Fibroblast of lung (primary cell): ENCODE results near the gene PRPSAP1. TPM values are rescaled to one million over a fixed set of nuclear protein-coding genes. Genes with fewer than 3 reads are reported as not detected.

Source experiments
- DNase-seq, 2 donors: peaks; one replicate each; pipeline versions ENCODE4 v3.0.0 to v3.0.0-alpha.2; 2010; ENCODE audit warnings: low read depth in 2 of 2
- H2AFZ ChIP-seq: 2 replicates; pipeline ENCODE4 v1.5.1; 2012; ENCODE audit warnings: low read length, control low read depth, inconsistent platforms
- H3K27ac ChIP-seq: 2 replicates; pipeline ENCODE4 v1.5.1; 2011; ENCODE audit warnings: low read length, control low read depth; ENCODE audit not compliant: insufficient read depth
- H3K27me3 ChIP-seq: 2 replicates; pipeline ENCODE4 v1.5.1; 2011; ENCODE audit warnings: mild to moderate bottlenecking, low read length; ENCODE audit not compliant: control insufficient read depth, insufficient read depth
- H3K36me3 ChIP-seq: 2 replicates; pipeline ENCODE4 v1.5.1; 2011; ENCODE audit warnings: low read length; ENCODE audit not compliant: control insufficient read depth, insufficient read depth
- H3K4me1 ChIP-seq: 2 replicates; pipeline ENCODE4 v1.5.1; 2011; ENCODE audit warnings: low read length; ENCODE audit not compliant: control insufficient read depth, insufficient read depth; ENCODE audit errors: extremely low read depth
- H3K4me2 ChIP-seq: 2 replicates; pipeline ENCODE4 v1.5.1; 2011; ENCODE audit warnings: low read length, control low read depth; ENCODE audit not compliant: insufficient read depth; ENCODE audit errors: extremely low read depth
- H3K4me3 ChIP-seq, 4 experiments: fragments of 200-600 bp in 1 of 4; sonication (generic) in 1 of 4; replicated peaks in 1 of 4; 2 replicates each; pipeline ENCODE4 v1.5.1; 2011 to 2016; ENCODE audit warnings: low read length in 4 of 4, low read depth in 3 of 4, mild to moderate bottlenecking in 3 of 4, control low read depth in 2 of 4, inconsistent platforms in 1 of 4, mixed read lengths in 1 of 4; ENCODE audit not compliant: insufficient read depth in 1 of 4; ENCODE audit errors: control extremely low read depth in 1 of 4
- H3K79me2 ChIP-seq: 2 replicates; pipeline ENCODE4 v1.5.1; 2012; ENCODE audit warnings: mild to moderate bottlenecking, low read length, inconsistent platforms; ENCODE audit not compliant: control insufficient read depth, insufficient read depth
- H3K9ac ChIP-seq: 2 replicates; pipeline ENCODE4 v1.5.1; 2011; ENCODE audit warnings: mild to moderate bottlenecking, low read length, control low read depth; ENCODE audit not compliant: insufficient read depth
- H3K9me3 ChIP-seq: 2 replicates; pipeline ENCODE4 v1.5.1; 2012; ENCODE audit warnings: low read depth, low read length; ENCODE audit not compliant: control insufficient read depth, insufficient read depth
- H4K20me1 ChIP-seq: 2 replicates; pipeline ENCODE4 v1.5.1; 2011; ENCODE audit warnings: low read length; ENCODE audit not compliant: control insufficient read depth, insufficient read depth; ENCODE audit errors: extremely low read depth
- EZH2 ChIP-seq: IDR thresholded peaks from 2 replicates; pipeline ENCODE4 v1.5.1; 2012; ENCODE audit warnings: low read length, control low read depth, mild to moderate bottlenecking; ENCODE audit errors: missing control alignments
- polyA plus RNA-seq, 2 donors: library from polyadenylated mRNA; depleted of rRNA in 1 of 2; stranded (reverse) in 1 of 2; unstranded in 1 of 2; fragments of >200 nt; gene quantifications; 2 replicates each; pipeline ENCODE4 v1.2.1, GENCODE V29; 2011 to 2012; ENCODE audit warnings: missing spikeins in 1 of 2
- total RNA-seq: library from RNA; depleted of rRNA; stranded (reverse); fragments of >200 nt; gene quantifications from 2 replicates; pipeline ENCODE4 v1.2.1, GENCODE V29; 2014
- TF ChIP-seq, protein P1 (sequence below), 2 donors: IDR thresholded peaks in 1 of 2; conservative IDR thresholded peaks in 1 of 2; 1 replicate in 1 of 2; 2 replicates in 1 of 2; pipeline ENCODE4 v1.5.1; 2011 to 2012; ENCODE audit warnings: low read length in 2 of 2, control low read depth in 1 of 2, inconsistent platforms in 1 of 2, low read depth in 1 of 2, mild to moderate bottlenecking in 1 of 2

Gene PRPSAP1
- total and polyA plus RNA-seq, 2 donors (not counting 1 experiment from before 2014, with no cell fraction given) = 32.7 to 56.9 TPM

DNA sequence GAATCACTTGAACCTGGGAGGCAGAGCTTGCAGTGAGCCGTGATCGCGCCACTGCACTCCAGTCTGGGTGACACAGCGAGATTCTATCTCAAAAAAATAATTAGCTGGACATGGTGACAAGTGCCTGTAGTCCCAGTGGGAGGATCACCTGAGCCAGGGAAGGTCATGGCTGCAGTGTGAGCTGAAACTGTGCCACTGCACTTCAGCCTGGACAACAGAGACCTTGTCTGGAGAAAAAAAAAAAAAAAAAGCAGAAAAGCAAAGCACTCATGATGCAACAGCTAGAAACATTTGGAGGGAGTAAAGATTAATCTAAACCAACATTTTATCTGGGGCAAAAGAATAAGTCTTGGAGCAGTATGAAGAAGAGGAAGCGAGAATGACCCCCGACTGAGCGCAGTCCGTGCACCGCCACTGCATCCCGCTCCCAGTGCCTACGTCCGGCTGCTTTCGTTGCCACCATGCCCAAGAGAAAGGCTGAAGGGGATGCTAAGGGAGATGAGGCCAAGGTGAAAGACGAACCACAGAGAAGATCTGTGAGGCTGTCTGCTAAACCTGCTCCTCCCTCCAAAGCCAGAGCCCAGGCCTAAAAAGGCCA is 8.2 kb downstream of the PRPSAP1 start:
- Histone ChIP-seq H3K79me2 (peaks cover 3% of the 10 kb centered on the region), H3K4me3 (no peak overlapping the region), H3K9me3 (no peaks in the 10 kb centered on the region), H3K27ac (no peak overlapping the region), H3K27me3 (no peaks in the 10 kb centered on the region), H3K4me1 (no peaks in the 10 kb centered on the region), H4K20me1 (no peaks in the 10 kb centered on the region), H3K9ac (no peak overlapping the region), H3K4me2 (no peak overlapping the region), H3K36me3 (peaks cover 2% of the 10 kb centered on the region), H2AFZ (no peak overlapping the region)
- peak in 1 of 2 donors; percentile 68 for DNase-seq
- TF ChIP-seq EZH2 = no peak
- TF ChIP-seq, protein P1, sequence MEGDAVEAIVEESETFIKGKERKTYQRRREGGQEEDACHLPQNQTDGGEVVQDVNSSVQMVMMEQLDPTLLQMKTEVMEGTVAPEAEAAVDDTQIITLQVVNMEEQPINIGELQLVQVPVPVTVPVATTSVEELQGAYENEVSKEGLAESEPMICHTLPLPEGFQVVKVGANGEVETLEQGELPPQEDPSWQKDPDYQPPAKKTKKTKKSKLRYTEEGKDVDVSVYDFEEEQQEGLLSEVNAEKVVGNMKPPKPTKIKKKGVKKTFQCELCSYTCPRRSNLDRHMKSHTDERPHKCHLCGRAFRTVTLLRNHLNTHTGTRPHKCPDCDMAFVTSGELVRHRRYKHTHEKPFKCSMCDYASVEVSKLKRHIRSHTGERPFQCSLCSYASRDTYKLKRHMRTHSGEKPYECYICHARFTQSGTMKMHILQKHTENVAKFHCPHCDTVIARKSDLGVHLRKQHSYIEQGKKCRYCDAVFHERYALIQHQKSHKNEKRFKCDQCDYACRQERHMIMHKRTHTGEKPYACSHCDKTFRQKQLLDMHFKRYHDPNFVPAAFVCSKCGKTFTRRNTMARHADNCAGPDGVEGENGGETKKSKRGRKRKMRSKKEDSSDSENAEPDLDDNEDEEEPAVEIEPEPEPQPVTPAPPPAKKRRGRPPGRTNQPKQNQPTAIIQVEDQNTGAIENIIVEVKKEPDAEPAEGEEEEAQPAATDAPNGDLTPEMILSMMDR (conservative IDR thresholded peaks at IDR 0.05 in 1 of 2, IDR thresholded peaks at IDR 0.05 in 1 of 2; ENCODE audit: low read depth in 1 of 2, low read length in 2 of 2) = no peak

DNA sequence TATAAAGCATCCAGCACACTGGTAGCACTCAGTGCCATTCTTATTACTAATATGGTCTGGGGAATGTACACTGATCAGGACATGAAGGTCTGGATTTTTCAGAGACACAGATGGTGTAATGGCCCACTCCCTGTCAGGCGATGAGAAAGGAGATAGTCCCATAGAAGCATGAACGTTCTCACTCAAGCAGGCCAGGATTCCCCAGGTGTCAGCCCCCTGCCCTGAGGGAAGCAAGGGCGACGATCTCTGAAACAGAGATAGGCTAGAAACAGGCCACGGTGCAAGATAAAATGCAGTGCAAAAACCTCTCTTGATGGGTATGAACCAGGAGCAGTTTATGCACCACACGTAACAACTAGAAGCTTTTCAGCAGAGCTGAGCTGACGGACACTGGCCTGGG is 10.6 kb downstream of the PRPSAP1 start:
- no peak overlapping the region for H2AFZ ChIP-seq
- no peaks in the 10 kb centered on the region for H4K20me1 ChIP-seq
- no peak overlapping the region for H3K4me3 ChIP-seq
- no peaks in the 10 kb centered on the region for H3K27me3 ChIP-seq
- H3K4me2 ChIP-seq = no peak overlapping the region
- no peaks in the 10 kb centered on the region for H3K4me1 ChIP-seq
- H3K36me3 ChIP-seq = peaks cover 2% of the 10 kb centered on the region
- H3K9me3 ChIP-seq = no peaks in the 10 kb centered on the region
- TF ChIP-seq EZH2 = no peak
- TF ChIP-seq, protein P1 (conservative IDR thresholded peaks at IDR 0.05 in 1 of 2, IDR thresholded peaks at IDR 0.05 in 1 of 2; ENCODE audit: low read depth in 1 of 2, low read length in 2 of 2) = no peak
- no peak overlapping the region for H3K27ac ChIP-seq
- H3K79me2 ChIP-seq = no peaks in the 10 kb centered on the region
- DNase-seq = no peak
- no peak overlapping the region for H3K9ac ChIP-seq

DNA sequence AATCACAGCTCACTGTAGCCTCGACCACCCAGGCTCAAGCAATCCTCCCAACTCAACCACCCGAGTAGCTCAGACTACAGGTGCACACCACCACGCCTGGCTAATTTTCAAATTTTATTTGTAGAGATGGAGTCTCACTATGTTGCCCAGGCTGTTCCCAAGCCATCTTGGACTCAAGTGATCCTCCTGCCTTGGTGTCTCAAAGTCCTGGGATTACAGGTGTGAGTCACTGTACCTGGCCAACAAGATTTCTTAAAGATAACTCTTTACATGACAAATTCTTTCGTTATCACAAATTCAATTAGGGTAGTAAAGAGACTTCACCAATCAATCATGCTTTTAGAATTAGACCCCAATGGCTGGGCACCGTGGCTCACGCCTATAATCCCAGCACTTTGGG is 12.4 kb downstream of the PRPSAP1 start:
- H3K9me3 ChIP-seq = no peaks in the 10 kb centered on the region
- H3K79me2 ChIP-seq = no peaks in the 10 kb centered on the region
- H3K9ac ChIP-seq = no peak overlapping the region
- H2AFZ ChIP-seq = no peak overlapping the region
- no peak overlapping the region for H3K4me3 ChIP-seq
- no peak for DNase-seq
- peaks cover 2% of the 10 kb centered on the region for H3K4me1 ChIP-seq
- H3K36me3 ChIP-seq = no peaks in the 10 kb centered on the region
- H3K27me3 ChIP-seq = no peaks in the 10 kb centered on the region
- H3K27ac ChIP-seq = no peak overlapping the region
- no peaks in the 10 kb centered on the region for H4K20me1 ChIP-seq
- TF ChIP-seq, protein P1 (conservative IDR thresholded peaks at IDR 0.05 in 1 of 2, IDR thresholded peaks at IDR 0.05 in 1 of 2; ENCODE audit: low read depth in 1 of 2, low read length in 2 of 2) = no peak
- no peak for TF ChIP-seq EZH2
- no peak overlapping the region for H3K4me2 ChIP-seq
